BE2C (cell line): ENCODE measurements around the gene SIX2.

Source experiments
- DNase-seq: peaks from one replicate; pipeline ENCODE4 v3.0.0-alpha.2; 2020
- H3K27me3 ChIP-seq: fragments of 250-450 bp; sonication (Bioruptor Pico); 2 replicates; pipeline ENCODE4 v1.5.1; 2020; ENCODE audit warnings: mild to moderate bottlenecking
- H3K36me3 ChIP-seq: fragments of 250-450 bp; sonication (Bioruptor Pico); 2 replicates; pipeline ENCODE4 v1.5.1; 2020; ENCODE audit warnings: mild to moderate bottlenecking
- H3K4me1 ChIP-seq: fragments of 250-450 bp; sonication (Bioruptor Pico); 2 replicates; pipeline ENCODE4 v1.5.1; 2020
- H3K4me3 ChIP-seq: 2 replicates; pipeline ENCODE4 v1.5.1; 2011; ENCODE audit warnings: low read depth, low read length
- H3K9me3 ChIP-seq: fragments of 250-450 bp; sonication (Bioruptor Pico); 2 replicates; pipeline ENCODE4 v1.5.1; 2020
- TF ChIP-seq, protein P1 (sequence below): IDR thresholded peaks from 2 replicates; pipeline ENCODE4 v1.5.1; 2012; ENCODE audit warnings: mild to moderate bottlenecking, low read depth, low read length

SIX2 gene

DNA sequence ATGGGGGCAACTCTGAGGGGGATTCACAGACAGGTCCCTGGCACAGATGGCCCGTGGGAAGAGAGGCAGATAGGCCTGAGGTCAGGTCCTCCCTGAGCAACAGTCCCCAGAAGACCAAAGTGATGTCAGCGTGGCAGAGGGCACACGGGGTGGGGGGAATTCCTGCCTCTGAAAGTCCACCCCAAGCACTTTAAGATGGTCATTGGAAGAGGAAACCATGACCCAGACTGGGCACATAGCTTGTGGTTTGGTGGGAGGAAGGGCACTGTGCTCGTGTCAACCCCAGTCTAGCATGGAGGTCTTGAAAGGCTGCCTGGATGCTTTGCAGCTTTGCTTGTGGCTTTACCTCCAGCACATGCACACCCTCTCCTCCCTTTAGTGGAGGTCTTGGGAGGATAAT is 38.0 kb upstream of the SIX2 start:
- no peaks in the 10 kb centered on the region for H3K27me3 ChIP-seq
- TF ChIP-seq, protein P1, sequence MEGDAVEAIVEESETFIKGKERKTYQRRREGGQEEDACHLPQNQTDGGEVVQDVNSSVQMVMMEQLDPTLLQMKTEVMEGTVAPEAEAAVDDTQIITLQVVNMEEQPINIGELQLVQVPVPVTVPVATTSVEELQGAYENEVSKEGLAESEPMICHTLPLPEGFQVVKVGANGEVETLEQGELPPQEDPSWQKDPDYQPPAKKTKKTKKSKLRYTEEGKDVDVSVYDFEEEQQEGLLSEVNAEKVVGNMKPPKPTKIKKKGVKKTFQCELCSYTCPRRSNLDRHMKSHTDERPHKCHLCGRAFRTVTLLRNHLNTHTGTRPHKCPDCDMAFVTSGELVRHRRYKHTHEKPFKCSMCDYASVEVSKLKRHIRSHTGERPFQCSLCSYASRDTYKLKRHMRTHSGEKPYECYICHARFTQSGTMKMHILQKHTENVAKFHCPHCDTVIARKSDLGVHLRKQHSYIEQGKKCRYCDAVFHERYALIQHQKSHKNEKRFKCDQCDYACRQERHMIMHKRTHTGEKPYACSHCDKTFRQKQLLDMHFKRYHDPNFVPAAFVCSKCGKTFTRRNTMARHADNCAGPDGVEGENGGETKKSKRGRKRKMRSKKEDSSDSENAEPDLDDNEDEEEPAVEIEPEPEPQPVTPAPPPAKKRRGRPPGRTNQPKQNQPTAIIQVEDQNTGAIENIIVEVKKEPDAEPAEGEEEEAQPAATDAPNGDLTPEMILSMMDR: no peak
- H3K4me1 ChIP-seq: no peaks in the 10 kb centered on the region; the same call in 1 of the 2 replicates
- H3K4me3 ChIP-seq: no peak overlapping the region
- no peaks in the 10 kb centered on the region for H3K9me3 ChIP-seq
- no peaks in the 10 kb centered on the region for H3K36me3 ChIP-seq
- DNase-seq: no peak

DNA sequence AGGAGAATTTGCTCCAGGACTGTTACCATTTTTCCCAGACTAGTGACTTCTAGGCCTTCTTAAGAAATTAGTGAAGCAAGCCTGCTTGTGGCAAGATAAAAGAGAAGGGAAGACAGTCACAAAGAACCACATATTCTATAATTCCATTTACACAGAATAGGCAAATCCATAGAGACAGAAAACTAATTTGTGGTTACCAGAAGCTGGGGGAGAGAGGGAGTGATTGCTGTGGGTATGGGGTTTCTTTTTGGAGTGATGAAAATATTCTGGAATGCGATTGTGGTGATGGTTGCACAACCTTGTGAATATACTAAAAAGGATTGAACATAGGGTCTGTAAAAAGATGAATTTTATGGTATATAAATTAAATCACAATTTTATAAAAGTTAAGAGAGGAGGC is 37.5 kb upstream of the SIX2 start:
- DNase-seq: no peak
- Histone ChIP-seq H3K4me3 (no peak overlapping the region), H3K9me3 (no peaks in the 10 kb centered on the region), H3K36me3 (no peaks in the 10 kb centered on the region), H3K4me1 (no peaks in the 10 kb centered on the region; the same call in 1 of the 2 replicates), H3K27me3 (no peaks in the 10 kb centered on the region)
- TF ChIP-seq, protein P1: no peak

DNA sequence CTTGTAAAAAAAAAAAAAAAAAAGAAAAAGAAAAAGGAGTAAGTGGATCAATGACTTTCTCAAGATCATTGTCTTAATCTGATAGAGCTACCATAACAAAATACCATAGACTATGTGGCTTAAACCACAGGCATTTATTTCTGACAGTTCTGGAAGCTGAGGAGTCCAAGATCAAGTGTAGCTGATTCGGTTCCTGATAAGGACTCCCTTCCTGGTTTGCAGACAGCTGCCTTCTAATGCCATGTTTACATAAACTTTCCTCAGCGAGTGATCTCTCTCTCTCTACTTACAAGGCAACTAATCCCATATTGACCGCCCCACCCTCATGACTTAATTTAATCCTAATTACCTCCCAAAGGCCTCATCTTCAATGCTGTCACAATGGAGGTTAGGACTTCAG is 36.5 kb upstream of the SIX2 start:
- H3K27me3 ChIP-seq: no peaks in the 10 kb centered on the region
- no peaks in the 10 kb centered on the region for H3K9me3 ChIP-seq
- H3K4me1 ChIP-seq: peaks cover 4% of the 10 kb centered on the region
- H3K36me3 ChIP-seq: no peaks in the 10 kb centered on the region
- H3K4me3 ChIP-seq: no peak overlapping the region
- TF ChIP-seq, protein P1: no peak
- DNase-seq: no peak

DNA sequence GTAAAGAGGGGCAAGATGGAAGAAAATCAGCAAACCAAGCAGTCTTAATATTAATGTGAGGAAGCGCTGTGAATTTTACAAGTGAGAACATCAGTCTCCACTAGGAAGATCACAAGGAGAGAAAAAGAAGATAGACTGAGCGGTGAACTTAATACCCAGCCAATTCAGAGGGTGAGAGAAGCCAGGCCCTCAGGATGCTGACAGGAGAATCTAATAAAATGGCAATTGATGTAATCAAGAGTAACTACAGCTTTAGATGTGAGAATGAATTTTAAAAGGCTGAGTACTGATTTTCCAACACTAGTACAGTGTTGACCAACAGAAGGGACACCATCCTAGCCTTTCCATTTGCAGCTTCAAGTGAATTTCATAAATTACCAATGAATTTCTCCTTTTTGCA is 35.7 kb upstream of the SIX2 start:
- Histone ChIP-seq H3K36me3 (no peaks in the 10 kb centered on the region), H3K27me3 (no peaks in the 10 kb centered on the region), H3K9me3 (no peaks in the 10 kb centered on the region), H3K4me1 (peaks cover 7% of the 10 kb centered on the region), H3K4me3 (no peak overlapping the region)
- no peak for DNase-seq
- TF ChIP-seq, protein P1: no peak

DNA sequence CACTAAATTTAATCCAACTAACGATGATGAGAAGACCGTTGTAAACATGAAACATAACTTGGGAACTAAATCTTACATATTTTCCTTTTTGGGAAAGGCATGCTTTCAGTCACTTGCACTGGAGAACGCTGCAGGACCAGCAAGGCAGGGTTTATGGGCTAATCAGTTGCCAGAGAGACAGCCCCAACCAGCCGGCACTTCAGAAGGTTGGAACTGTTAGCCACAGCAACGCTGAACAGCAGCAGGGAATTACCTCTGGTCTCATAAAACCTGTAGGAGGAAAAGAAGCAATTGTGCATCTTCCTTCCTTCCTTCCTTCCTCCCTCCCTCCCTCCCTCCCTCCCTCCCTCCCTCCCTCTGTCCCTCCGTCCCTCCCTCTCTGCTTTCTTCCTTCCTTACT is 33.9 kb upstream of the SIX2 start:
- Histone ChIP-seq H3K4me3 (no peak overlapping the region), H3K9me3 (no peaks in the 10 kb centered on the region), H3K27me3 (no peaks in the 10 kb centered on the region), H3K36me3 (no peaks in the 10 kb centered on the region), H3K4me1 (peaks cover 7% of the 10 kb centered on the region)
- TF ChIP-seq, protein P1: no peak
- DNase-seq: no peak

DNA sequence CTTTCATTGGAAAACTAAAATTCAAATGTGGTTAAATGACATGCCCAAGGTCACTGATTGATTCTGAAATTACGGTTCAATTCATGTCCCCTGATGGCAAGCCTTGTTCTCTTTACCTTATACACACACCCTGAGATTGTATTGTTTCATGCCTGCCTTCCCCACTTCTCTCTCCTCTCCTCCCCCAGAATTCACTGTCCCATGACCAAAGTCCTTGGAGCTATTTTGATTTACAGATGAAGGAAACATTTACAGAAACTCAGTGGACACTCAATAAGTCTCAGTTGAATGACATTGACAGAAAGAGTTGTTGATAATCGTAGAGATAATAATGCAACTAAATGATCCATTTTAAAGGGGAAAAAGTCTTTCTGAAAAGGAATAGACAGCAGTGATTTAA is 33.1 kb upstream of the SIX2 start:
- Histone ChIP-seq H3K27me3 (no peaks in the 10 kb centered on the region), H3K4me1 (peaks cover 7% of the 10 kb centered on the region), H3K9me3 (no peaks in the 10 kb centered on the region), H3K36me3 (no peaks in the 10 kb centered on the region), H3K4me3 (no peak overlapping the region)
- TF ChIP-seq, protein P1: no peak
- no peak for DNase-seq
